MM.1S (cell line): ENCODE measurements around the gene TET2.

Experiments
- DNase-seq: peaks from one replicate; pipeline ENCODE4 v3.0.0-alpha.2; 2015
- H2AFZ ChIP-seq: fragments of 300-600 bp; sonication (generic); 2 replicates; pipeline ENCODE4 v1.6.0; 2016; ENCODE audit warnings: antibody characterized with exemption, low read length
- H3F3A ChIP-seq: fragments of 300-600 bp; sonication (generic); 2 replicates; pipeline ENCODE4 v1.6.1; 2016; ENCODE audit warnings: mild to moderate bottlenecking, antibody characterized with exemption, low read length, moderate library complexity, mixed read lengths; ENCODE audit not compliant: insufficient read depth
- H3K27ac ChIP-seq: fragments of 300-600 bp; sonication (generic); 2 replicates; pipeline ENCODE4 v1.5.1; 2016; ENCODE audit warnings: mild to moderate bottlenecking, low read length
- H3K27me3 ChIP-seq: fragments of 300-600 bp; sonication (generic); replicated peaks from 2 replicates; pipeline ENCODE4 v1.6.0; 2016; ENCODE audit warnings: low read length; ENCODE audit not compliant: insufficient read depth
- H3K36me3 ChIP-seq: fragments of 300-600 bp; sonication (generic); replicated peaks from 2 replicates; pipeline ENCODE4 v1.6.1; 2016; ENCODE audit warnings: mild to moderate bottlenecking, low read length, mixed read lengths; ENCODE audit not compliant: insufficient read depth
- H3K4me1 ChIP-seq: fragments of 300-600 bp; sonication (generic); 2 replicates; pipeline ENCODE4 v1.6.1; 2016; ENCODE audit warnings: low read length, mixed read lengths
- H3K4me2 ChIP-seq: fragments of 300-600 bp; sonication (generic); 2 replicates; pipeline ENCODE4 v1.6.0; 2016; ENCODE audit warnings: low read depth, low read length
- H3K4me3 ChIP-seq: fragments of 300-600 bp; sonication (generic); 2 replicates; pipeline ENCODE4 v1.5.1; 2016; ENCODE audit warnings: low read length, mixed read lengths
- H3K79me2 ChIP-seq: fragments of 300-600 bp; sonication (generic); 2 replicates; pipeline ENCODE4 v1.6.1; 2016; ENCODE audit warnings: mixed run types, low read length, mixed read lengths
- H3K9ac ChIP-seq: fragments of 300-600 bp; sonication (generic); 2 replicates; pipeline ENCODE4 v1.6.1; 2016; ENCODE audit warnings: low read length, mixed read lengths
- H3K9me2 ChIP-seq: fragments of 300-600 bp; sonication (generic); replicated peaks from 2 replicates; pipeline ENCODE4 v1.6.1; 2016; ENCODE audit warnings: mild to moderate bottlenecking, low read length, mixed read lengths; ENCODE audit not compliant: insufficient read depth
- H3K9me3 ChIP-seq: fragments of 300-600 bp; sonication (generic); replicated peaks from 2 replicates; pipeline ENCODE4 v1.6.1; 2016; ENCODE audit warnings: mild to moderate bottlenecking, low read length, mixed read lengths; ENCODE audit not compliant: insufficient read depth
- H4K20me1 ChIP-seq: fragments of 300-600 bp; sonication (generic); 2 replicates; pipeline ENCODE4 v1.6.1; 2016; ENCODE audit warnings: mild to moderate bottlenecking, low read length, moderate library complexity, mixed read lengths; ENCODE audit not compliant: insufficient read depth
- CTCF ChIP-seq: fragments of 300-600 bp; sonication (generic); IDR thresholded peaks from 2 replicates; pipeline ENCODE4 v1.5.1; 2016; ENCODE audit warnings: antibody characterized with exemption, low read length, mixed read lengths
- EZH2 ChIP-seq: fragments of 300-600 bp; sonication (generic); optimal IDR thresholded peaks from 2 replicates; pipeline ENCODE3; 2017; ENCODE audit warnings: low read depth, mild to moderate bottlenecking, antibody characterized with exemption, low read length, mixed read lengths
- EZH2phosphoT487 ChIP-seq: fragments of 300-600 bp; sonication (generic); IDR thresholded peaks from 2 replicates; pipeline ENCODE4 v1.6.1; 2018; ENCODE audit warnings: antibody characterized with exemption, low read length

The TET2 gene

GRCh38 chr4:105120626-105121025 lies 26.1 kb upstream of the TET2 start:
- no peaks in the 10 kb centered on the region for H3K36me3 ChIP-seq
- no peak overlapping the region for H3K4me2 ChIP-seq
- H3K9me3 ChIP-seq: no peaks in the 10 kb centered on the region
- H3K4me3 ChIP-seq: no peak overlapping the region
- no peak for TF ChIP-seq EZH2phosphoT487
- no peak for TF ChIP-seq EZH2
- TF ChIP-seq CTCF: no peak
- no peaks in the 10 kb centered on the region for H3K9me2 ChIP-seq
- no peaks in the 10 kb centered on the region for H3K27me3 ChIP-seq
- H3K79me2 ChIP-seq: no peaks in the 10 kb centered on the region
- H2AFZ ChIP-seq: no peak overlapping the region
- H3K27ac ChIP-seq: no peak overlapping the region
- DNase-seq: no peak
- H3K9ac ChIP-seq: no peak overlapping the region
- no peaks in the 10 kb centered on the region for H3K4me1 ChIP-seq
- H4K20me1 ChIP-seq: no peaks in the 10 kb centered on the region
- no peaks in the 10 kb centered on the region for H3F3A ChIP-seq

- no peak overlapping the region for H3K9ac ChIP-seq
- H3K4me3 ChIP-seq: no peak overlapping the region
- no peaks in the 10 kb centered on the region for H4K20me1 ChIP-seq
- no peaks in the 10 kb centered on the region for H3K4me1 ChIP-seq
- no peaks in the 10 kb centered on the region for H3K9me2 ChIP-seq
- H3K4me2 ChIP-seq: no peak overlapping the region
- H3K36me3 ChIP-seq: no peaks in the 10 kb centered on the region
- no peak overlapping the region for H3K27ac ChIP-seq
- DNase-seq: no peak
- H3K27me3 ChIP-seq: no peaks in the 10 kb centered on the region
- no peaks in the 10 kb centered on the region for H3F3A ChIP-seq
- no peaks in the 10 kb centered on the region for H3K79me2 ChIP-seq
- H2AFZ ChIP-seq: no peak overlapping the region
- TF ChIP-seq EZH2: no peak
- no peak for TF ChIP-seq CTCF
- TF ChIP-seq EZH2phosphoT487: no peak
- no peaks in the 10 kb centered on the region for H3K9me3 ChIP-seq
Measured at GRCh38 chr4:105122350-105122749, 24.3 kb upstream of the TET2 start.

GRCh38 chr4:105126311-105127169 lies 20.1 kb upstream of the TET2 start:
- no peaks in the 10 kb centered on the region for H3K79me2 ChIP-seq
- H2AFZ ChIP-seq: no peak overlapping the region
- no peaks in the 10 kb centered on the region for H3K9me2 ChIP-seq
- H3K4me1 ChIP-seq: no peaks in the 10 kb centered on the region
- no peaks in the 10 kb centered on the region for H3K36me3 ChIP-seq
- no peak for TF ChIP-seq EZH2phosphoT487
- TF ChIP-seq CTCF: no peak
- no peak for TF ChIP-seq EZH2
- DNase-seq: no peak
- no peak overlapping the region for H3K4me3 ChIP-seq
- no peaks in the 10 kb centered on the region for H3K9me3 ChIP-seq
- no peaks in the 10 kb centered on the region for H3F3A ChIP-seq
- H3K9ac ChIP-seq: no peak overlapping the region
- no peaks in the 10 kb centered on the region for H4K20me1 ChIP-seq
- no peak overlapping the region for H3K4me2 ChIP-seq
- H3K27me3 ChIP-seq: no peaks in the 10 kb centered on the region
- no peak overlapping the region for H3K27ac ChIP-seq
